Heart left ventricle (tissue), 16 donors: ENCODE measurements around the gene ABO. TPM values are rescaled to one million over a fixed set of nuclear protein-coding genes. Genes with fewer than 3 reads are reported as not detected.
"Not testable (repeated sequence)": the region's sequence is repeated elsewhere in the genome, so short reads cannot be mapped to it uniquely, and the experiment has no call there.

Experiments
- ATAC-seq, 4 donors: fragments of 200-7000 bp; cut with Tn5 transposase; one replicate each; pipeline ENCODE4 v1.9.1; 2020 to 2022; ENCODE audit warnings: moderate library complexity in 4 of 4, mild to moderate bottlenecking in 3 of 4, moderate number of reproducible peaks in 1 of 4
- DNase-seq, 5 donors: peaks; one replicate each; pipeline ENCODE4 v3.0.0-alpha.2; 2020
- H3K27ac ChIP-seq, 12 donors: fragments of 200-600 bp; sonication (generic) in 4 of 12; one replicate each; pipeline versions ENCODE4 v1.5.0 to v1.8.0; 2016 to 2022; ENCODE audit warnings: mild to moderate bottlenecking in 2 of 12
- H3K27me3 ChIP-seq, 9 donors: fragments of 200-600 bp; sonication (generic) in 2 of 9; one replicate each; pipeline versions ENCODE4 v1.5.1 to v1.8.0; 2016 to 2022; ENCODE audit warnings: mild to moderate bottlenecking in 3 of 9
- H3K36me3 ChIP-seq, 9 donors: fragments of 200-600 bp; sonication (generic) in 2 of 9; one replicate each; pipeline versions ENCODE4 v1.5.0 to v1.8.0; 2018 to 2022; ENCODE audit warnings: mild to moderate bottlenecking in 2 of 9
- H3K4me1 ChIP-seq, 12 donors: fragments of 200-600 bp; sonication (generic) in 4 of 12; one replicate each; pipeline versions ENCODE4 v1.5.0 to v1.8.0; 2016 to 2022; ENCODE audit warnings: mild to moderate bottlenecking in 3 of 12
- H3K4me3 ChIP-seq, 12 donors: fragments of 200-600 bp; sonication (generic) in 4 of 12; one replicate each; pipeline versions ENCODE4 v1.5.0 to v1.8.0; 2017 to 2022; ENCODE audit warnings: mild to moderate bottlenecking in 9 of 12, moderate library complexity in 4 of 12
- H3K9me3 ChIP-seq, 12 donors: fragments of 200-600 bp; sonication (generic) in 4 of 12; one replicate each; pipeline versions ENCODE4 v1.5.0 to v1.8.0; 2016 to 2022; ENCODE audit warnings: mild to moderate bottlenecking in 1 of 12
- CTCF ChIP-seq, 12 donors: fragments of 200-600 bp; sonication (generic) in 4 of 12; IDR thresholded peaks; one replicate each; pipeline versions ENCODE4 v1.5.0 to v1.8.0; 2018 to 2022; ENCODE audit warnings: antibody characterized with exemption in 12 of 12, mild to moderate bottlenecking in 5 of 12
- POLR2A ChIP-seq, 2 donors: fragments of 450-650 bp; IDR thresholded peaks; one replicate each; pipeline ENCODE4 v1.6.1; 2017; ENCODE audit warnings: antibody characterized with exemption in 2 of 2, mild to moderate bottlenecking in 2 of 2, moderate library complexity in 2 of 2
- WGBS, 4 donors: extraction: QIAGEN DNeasy Blood & Tissue Kit in 2 of 4; methylation state at CpG; one replicate each; pipeline versions ENCODE4 v1.1.5 to v1.1.7; 2013 to 2018; 5-methylcytosine and 5-hydroxymethylcytosine counted together
- intact Hi-C, 10 donors: fragments of 100-400 bp; cut with DNase I; formaldehyde crosslinking; loops; one replicate each; pipeline versions ENCODE4 v1.11.1 to v1.14.2; 2022
- polyA plus RNA-seq, 2 donors: library from polyadenylated mRNA; stranded (reverse); fragments of 200-250 nt; gene quantifications; one replicate each; pipeline ENCODE4 v1.2.3, GENCODE V29; 2013
- total RNA-seq, 9 donors: library from RNA; depleted of rRNA in 2 of 9; stranded (reverse); fragments of >200 nt in 2 of 9; fragmentation: NEBNext Ultra II Directional in 3 of 9; extraction: Animal tissue kit (Norgen Biotek cat#: 25700) in 3 of 9; gene quantifications; one replicate each; pipeline versions ENCODE4 v1.1.0 to v1.2.4, GENCODE V29; 2016 to 2023
- donor health status: ischemic (EF 13 %, LVEDD 7.1; RV severe dilation, severe dysfunction).
- donor health status: healthy with polysubstance abuse.
- donor health status: DM: no; HTN: yes; CAD: no.
- donor health status: DM: no; HTN: no; CAD: no.
- donor health status: ischemic (EF 25% LVEDD 6.9; RV normal size, moderate dysfunction).
- donor health status: ischemic (EF 25% LVEDD 5.7; RV mildly dilated, moderate dysfunction).
- donor health status: healthy.
- donor health status: DM: yes; HTN: yes; CAD: no.
- donor health status: ischemic (EF 35%, LVEDD 5.7; RV mildly dilated, moderate dysfunction).
- donor health status: nonischemic (EF 11% LVEDD 7.7; RV severe dilation, severe dysfunction).
- donor health status: DM: yes; HTN: yes; CAD: no.
- donor health status: PGD.
- donor health status: ischemic (EF 29% LVEDD 5.4; RV normal size, mild dysfunction).
- donor health status: nonischemic (EF 23%, LVEDD 6.1; RV moderate dilation, normal function).

Gene ABO
- total and polyA plus RNA-seq, 11 donors, result 0.43 to 3.5 (median 1.9) TPM

DNA sequence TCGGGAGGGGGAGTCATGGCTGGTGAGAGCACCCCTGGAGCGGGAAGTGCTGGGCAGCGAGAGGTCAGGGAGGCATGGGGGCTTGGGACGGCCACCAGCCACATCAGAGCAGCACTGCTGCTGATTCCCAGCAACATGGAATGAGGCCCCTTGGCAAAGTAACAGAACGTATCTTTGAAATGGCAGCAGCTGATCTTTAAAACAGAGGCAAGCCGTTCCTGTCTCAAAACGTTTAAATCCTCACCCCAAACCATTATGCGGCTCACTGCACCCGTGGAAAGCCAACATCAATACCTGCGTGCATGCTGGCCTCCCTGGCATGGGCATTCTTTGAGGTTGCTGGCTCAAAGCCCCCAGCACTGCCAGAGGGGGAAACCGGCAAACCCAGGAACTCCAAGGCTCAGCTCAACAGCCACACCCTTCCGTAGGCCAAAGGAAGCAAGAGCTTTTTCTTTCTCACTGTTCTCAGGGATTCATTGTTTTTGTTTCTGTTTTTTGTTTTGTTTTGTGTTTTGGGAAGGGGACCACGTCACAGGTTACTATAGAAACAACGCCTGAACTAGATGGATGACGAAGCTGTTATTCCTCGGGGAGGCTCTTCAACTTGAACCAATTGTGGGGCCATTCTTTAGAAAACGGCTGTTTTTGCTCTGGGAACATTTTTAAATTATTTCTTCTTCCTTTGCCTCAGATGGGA is 37.8 kb downstream of the ABO start:
- 44 to 55% (median 46%) methylated on average over 15 to 17 of the region's 17 CpGs for WGBS, 4 donors
- Histone ChIP-seq H3K27ac (peak overlapping the region; percentile 65 to 95 (median 88)), H3K4me1 (peaks cover 0 to 30% (median 21%) of the 10 kb centered on the region in 12 donors), H3K36me3 (no peaks in the 10 kb centered on the region), H3K9me3 (no peaks in the 10 kb centered on the region), H3K27me3 (no peaks in the 10 kb centered on the region), H3K4me3 (peak overlapping the region in 6 of 12 donors; percentile 1 to 45 (median 18))
- intact Hi-C loops, result loop anchor here in 5 of 10 donors (5.0 to 10.0 kb wide), 3 partner anchors 35 to 98 kb away; partner anchors contain the start of gene SURF6 (in 1 of the 5)
- peak in 3 of 5 donors; percentile 53 to 74 (median 64) for DNase-seq
- TF ChIP-seq CTCF (IDR thresholded peaks at IDR 0.05) (no peak), POLR2A (IDR thresholded peaks at IDR 0.05) (no peak)
- peak; percentile 7 to 63 (median 36) for ATAC-seq

GRCh38 chr9:133236291-133237034 is 38.5 kb downstream of the ABO start:
- WGBS, 4 donors, result 70 to 82% (median 74%) methylated on average over 12 to 19 of the region's 19 CpGs
- H3K27me3 ChIP-seq, DNase-seq, ATAC-seq, H3K9me3 ChIP-seq, H3K36me3 ChIP-seq: not testable (repeated sequence)
- peak overlapping the region in 6 of 12 donors; percentile 4 to 45 (median 14) for H3K4me3 ChIP-seq
- peaks cover 0 to 30% (median 21%) of the 10 kb centered on the region in 12 donors for H3K4me1 ChIP-seq
- intact Hi-C loops, result loop anchor here in 5 of 10 donors (5.0 to 10.0 kb wide), 3 partner anchors 36 to 98 kb away; partner anchors contain the start of gene SURF6 (in 1 of the 5)
- H3K27ac ChIP-seq, result peak overlapping the region; percentile 65 to 95 (median 88)

DNA sequence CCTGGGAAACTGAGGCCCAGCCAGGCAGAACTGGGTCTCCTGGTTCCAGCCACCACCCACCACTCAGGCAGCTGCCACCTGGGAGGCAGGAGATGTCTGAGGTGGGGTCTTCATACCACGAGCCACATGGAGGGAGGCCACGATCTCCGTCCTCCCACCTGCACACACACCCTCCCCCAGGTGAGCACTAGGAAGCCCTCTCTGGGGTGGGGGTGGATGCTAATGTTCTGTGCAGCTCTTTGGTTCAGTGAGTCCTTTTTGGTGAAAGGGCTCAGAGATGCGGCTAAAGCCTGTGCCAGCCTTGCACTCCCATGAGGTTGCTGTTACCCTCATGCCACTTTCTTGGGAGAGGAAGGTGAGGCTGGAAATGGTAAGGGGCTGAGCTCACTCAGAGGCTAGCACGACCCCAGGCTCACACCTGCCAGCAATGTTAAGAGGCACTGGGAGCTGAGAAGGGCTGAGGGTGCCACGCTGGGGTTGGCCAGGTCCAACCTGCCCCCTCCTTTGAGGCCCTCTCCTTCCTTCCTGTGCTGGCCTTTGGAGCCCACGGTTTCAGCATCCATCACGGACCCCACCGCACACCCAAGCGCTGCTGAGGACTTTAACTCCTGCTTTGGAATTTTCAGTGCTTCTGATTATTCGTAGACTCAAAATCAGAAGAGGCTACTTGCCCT is 39.3 kb downstream of the ABO start:
- no peak for DNase-seq
- H3K4me3 ChIP-seq, result no peak overlapping the region
- intact Hi-C loops, result loop anchor here in 5 of 10 donors (5.0 to 10.0 kb wide), 3 partner anchors 37 to 99 kb away; partner anchors contain the start of gene SURF6 (in 1 of the 5)
- WGBS, 4 donors, result 76 to 82% (median 79%) methylated on average over 9 to 11 of the region's 11 CpGs
- H3K36me3 ChIP-seq, result no peaks in the 10 kb centered on the region
- ATAC-seq, result no peak
- TF ChIP-seq CTCF (IDR thresholded peaks at IDR 0.05) (no peak), POLR2A (IDR thresholded peaks at IDR 0.05) (no peak)
- H3K9me3 ChIP-seq, result no peaks in the 10 kb centered on the region
- H3K27ac ChIP-seq, result peak overlapping the region in 4 of 12 donors; percentile 29 to 95 (median 80)
- H3K27me3 ChIP-seq, result no peaks in the 10 kb centered on the region
- peaks cover 0 to 30% (median 21%) of the 10 kb centered on the region in 12 donors for H3K4me1 ChIP-seq

GRCh38 chr9:133234577-133235322 is 40.3 kb downstream of the ABO start:
- TF ChIP-seq POLR2A (IDR thresholded peaks at IDR 0.05) (no peak), CTCF (IDR thresholded peaks at IDR 0.05) (no peak)
- DNase-seq, result no peak
- intact Hi-C loops, result loop anchor here in 6 of 10 donors (5.0 to 10.0 kb wide), 3 partner anchors 38 to 100 kb away; partner anchors contain the start of gene SURF6 (in 1 of the 6)
- H3K9me3 ChIP-seq, result no peaks in the 10 kb centered on the region
- peaks cover 0 to 30% (median 21%) of the 10 kb centered on the region in 12 donors for H3K4me1 ChIP-seq
- no peak for ATAC-seq
- H3K27me3 ChIP-seq, result no peaks in the 10 kb centered on the region
- peak overlapping the region; percentile 24 to 95 (median 67) for H3K27ac ChIP-seq
- H3K4me3 ChIP-seq, result no peak overlapping the region
- H3K36me3 ChIP-seq, result no peaks in the 10 kb centered on the region
- WGBS, 4 donors, result 87 to 92% (median 90%) methylated on average over 18 to 31 of the region's 31 CpGs
